GM21528 (cell line): ENCODE results near the gene SELENOI.
"Not testable (repeated sequence)": the region's sequence is repeated elsewhere in the genome, so short reads cannot be mapped to it uniquely, and the experiment has no call there.

Experiments
- ATAC-seq: cut with Tn5 transposase; IDR thresholded peaks from one replicate; pipeline ENCODE4 v1.9.1; 2021; ENCODE audit warnings: mild to moderate bottlenecking, moderate library complexity; ENCODE audit not compliant: unreplicated experiment, low FRiP score

The SELENOI gene

DNA sequence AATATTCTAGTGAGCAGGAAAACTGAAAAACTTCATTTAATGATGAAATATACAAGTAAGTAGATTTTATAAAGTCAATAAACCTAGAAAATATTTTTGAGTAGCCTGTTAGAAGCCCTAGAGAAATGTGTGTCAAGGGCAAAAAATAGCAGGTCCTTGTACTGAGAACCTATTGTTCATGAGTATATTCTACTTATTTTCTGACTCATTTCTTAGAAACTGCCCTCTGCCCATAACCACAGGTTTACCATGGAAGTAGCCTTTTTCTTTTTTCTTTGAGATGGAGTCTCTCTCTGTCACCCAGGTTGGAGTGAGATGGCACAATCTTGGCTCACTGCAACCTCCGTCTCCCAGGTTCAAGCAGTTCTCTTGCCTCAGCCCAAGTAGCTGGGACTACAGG lies 19.4 kb upstream of the SELENOI start:
- ATAC-seq, result no peak

DNA sequence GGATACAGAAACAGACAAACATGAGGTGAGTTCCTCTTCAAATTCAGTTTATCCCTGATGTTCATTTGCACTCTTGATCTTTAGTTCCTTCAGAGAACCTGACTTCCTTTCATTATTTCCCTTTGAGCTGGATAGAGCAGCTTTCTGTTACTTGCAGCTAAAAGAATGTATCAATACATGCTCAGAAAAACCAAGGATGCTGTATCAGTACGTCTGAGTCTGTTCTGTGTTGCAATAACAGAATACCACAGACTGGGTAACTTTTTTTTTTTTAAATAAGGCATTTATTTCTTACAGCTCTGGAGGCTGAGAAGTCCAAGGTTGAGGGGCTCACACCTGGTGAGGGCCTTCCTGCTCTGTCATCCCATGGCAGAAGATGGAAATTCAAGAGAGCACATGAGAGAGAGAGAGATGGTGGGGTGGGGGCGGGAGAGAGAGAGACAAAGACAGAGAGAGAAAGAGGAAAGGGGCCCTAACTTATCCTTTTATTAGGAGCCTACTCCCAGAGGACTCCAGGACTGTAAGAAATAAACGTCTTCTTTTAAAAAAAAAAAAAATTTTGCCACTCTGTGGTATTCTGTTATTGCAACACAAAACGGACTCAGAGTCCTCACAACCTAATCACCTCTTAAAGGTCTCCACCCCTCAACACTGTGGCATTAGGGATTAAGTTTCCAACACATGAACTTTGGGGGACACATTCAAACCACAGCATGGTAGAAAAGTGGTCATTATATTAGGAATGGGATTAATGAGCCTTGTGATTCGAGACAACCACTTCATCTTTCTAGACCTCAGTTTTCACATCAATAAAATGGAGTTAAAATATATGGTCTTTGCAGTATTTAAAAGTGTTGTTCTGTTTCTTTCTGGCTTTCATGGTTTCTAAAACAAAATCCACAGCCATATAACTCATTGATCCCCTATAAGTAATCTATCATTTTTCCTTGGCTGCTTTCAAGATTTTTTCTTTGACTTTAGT lies 18.4 kb upstream of the SELENOI start:
- no peak for ATAC-seq

GRCh38 chr2:26329083-26329482 lies 16.9 kb upstream of the SELENOI start:
- ATAC-seq, result not testable (repeated sequence)

DNA sequence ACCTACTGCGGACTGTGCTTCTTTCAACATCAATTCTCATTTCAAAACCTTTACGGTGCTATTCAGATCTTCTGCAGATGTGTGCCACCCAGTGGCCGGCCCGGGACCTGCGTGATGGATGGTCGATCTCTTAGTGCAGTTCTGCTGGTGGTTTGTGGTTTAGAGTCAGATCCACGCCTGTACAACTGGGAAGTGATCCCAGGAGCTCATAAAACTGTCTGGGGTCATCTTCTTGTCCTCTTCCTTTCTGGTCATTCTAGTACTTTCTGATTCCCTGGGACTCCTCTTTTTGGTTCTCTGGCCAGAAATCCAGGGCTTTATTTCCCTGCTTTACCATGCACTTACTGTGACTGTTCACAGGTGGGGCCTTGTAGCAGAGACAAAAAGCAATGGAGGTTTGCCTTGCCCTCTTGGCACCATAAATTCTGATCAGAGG lies 15.8 kb upstream of the SELENOI start:
- ATAC-seq, result peak; percentile 68

DNA sequence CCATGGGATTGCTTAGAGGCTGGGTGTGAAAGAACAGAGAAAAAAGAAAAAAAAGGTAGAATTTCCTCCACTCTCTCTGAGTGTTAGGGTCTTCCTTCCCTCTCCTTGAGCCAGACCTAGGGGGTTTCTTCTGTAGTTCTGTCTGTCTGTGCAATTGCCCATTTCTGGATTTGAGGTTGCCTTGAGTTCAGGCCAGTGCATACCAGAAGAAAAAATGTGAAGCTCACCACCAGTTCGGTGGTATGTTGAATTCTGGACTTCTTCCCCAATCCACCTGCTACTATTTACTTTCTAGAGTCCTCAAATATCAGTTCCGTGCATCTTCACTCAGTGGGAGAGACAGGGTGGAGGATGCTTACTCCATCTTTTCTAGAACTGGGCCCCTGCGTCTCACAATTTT lies 15.3 kb upstream of the SELENOI start:
- no peak for ATAC-seq

DNA sequence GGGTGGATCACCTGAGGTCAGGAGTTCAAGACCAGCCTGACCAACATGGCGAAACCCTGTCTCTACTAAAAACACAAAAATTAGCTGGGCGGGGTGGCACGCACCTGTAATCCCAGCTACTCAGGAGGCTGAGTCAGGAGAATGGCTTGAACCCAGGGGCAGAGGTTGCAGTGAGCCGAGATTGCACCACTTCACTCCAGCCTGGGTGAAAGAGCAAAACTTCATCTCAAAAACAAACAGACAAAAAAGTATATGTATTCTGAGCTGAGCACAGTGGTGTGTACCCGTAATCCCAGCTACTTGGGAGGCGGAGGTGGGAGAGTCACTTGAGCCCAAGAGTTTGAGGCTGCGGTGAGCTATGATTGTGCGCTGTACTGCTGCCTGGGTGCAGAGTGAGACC lies 14.6 kb upstream of the SELENOI start:
- ATAC-seq, result not testable (repeated sequence)

GRCh38 chr2:26333293-26333692 lies 12.7 kb upstream of the SELENOI start:
- no peak for ATAC-seq

DNA sequence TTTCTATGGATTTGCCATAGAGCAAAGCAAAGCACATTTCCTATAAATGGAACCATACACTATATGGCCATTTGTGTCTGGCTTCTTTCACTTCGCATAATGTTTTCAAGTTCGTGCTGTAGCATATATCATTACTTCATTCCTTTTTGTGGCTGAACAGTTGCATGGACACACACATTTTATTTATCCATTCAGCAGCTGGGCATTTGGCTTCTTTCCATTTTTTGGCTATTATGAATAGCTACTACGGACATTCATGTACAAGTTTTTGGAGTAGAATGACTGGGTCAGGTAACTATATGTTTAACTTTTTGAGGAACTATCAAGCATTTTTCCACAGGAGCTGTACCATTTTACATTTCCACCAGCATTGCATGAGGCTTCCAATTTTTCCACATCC lies 10.7 kb upstream of the SELENOI start:
- no peak for ATAC-seq

- ATAC-seq, result no peak
These were observed 9.2 kb upstream of the SELENOI start for GRCh38 chr2:26336719-26337118.

DNA sequence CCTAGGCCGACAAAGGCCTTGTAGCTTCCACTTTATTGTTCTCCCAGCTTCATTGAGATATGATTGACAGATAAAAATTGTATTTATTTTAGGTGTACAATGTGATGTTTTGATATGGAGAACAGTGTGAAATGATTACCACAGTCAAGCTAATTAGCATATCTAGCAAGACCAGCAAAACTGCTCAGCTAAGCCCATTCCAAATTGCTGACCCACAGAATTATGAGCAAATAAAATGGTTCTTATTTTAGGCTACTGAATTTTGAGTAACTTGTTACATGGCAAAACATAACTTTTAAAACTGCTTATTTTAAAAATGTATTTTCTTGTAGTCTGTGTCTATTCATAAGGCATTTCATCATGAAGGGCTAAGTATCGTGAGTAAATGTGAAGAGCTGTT lies 8.6 kb upstream of the SELENOI start:
- no peak for ATAC-seq

- no peak for ATAC-seq
These were observed 5.1 kb upstream of the SELENOI start for GRCh38 chr2:26340831-26341230.

- ATAC-seq, result no peak
These were observed 1.2 kb upstream of the SELENOI start for GRCh38 chr2:26344581-26345282.

DNA sequence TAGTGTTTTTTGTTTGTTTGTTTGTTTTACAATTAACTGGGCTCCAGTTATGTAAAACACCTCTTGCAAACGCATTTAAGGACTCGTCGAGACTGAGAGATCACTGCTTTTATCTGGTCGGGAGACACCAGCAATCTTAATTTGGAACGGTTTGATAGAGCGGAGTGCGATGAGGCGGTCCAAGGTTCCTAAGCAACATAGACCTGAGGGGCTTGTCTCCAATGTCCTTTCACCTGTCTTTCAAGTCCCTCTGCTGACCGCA lies 729 bp upstream of the SELENOI start:
- no peak for ATAC-seq

DNA sequence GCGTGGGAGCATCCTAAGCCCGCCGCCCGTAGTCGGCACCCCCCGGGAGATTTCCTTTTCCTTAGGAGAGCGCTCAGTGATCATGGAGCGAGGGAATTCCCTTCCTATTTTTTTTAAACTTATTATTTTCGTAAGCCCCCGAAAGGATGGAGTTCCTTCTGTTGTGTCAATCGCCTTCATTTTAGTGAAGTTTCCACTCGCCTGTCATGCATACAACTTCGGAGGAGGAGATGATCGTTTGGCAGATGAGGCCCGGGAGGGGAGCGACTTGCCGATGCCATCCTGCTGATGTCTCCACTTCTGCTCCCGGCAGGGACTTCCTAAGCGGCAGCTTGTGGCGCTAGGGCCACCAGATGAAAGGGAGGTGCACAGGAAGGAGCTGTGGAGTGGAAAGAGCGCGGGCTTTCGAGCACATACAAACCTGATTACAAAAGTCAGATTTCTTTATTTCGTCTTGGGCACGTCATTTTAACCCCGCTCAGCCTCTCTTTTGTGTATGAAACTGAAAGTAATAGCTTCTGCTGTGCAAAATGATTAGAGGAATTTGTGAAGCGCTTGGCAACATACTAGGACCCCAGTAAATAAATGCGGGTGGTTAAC lies 611 bp downstream of the SELENOI start, which contains the start of gene ADGRF3:
Gene ADGRF3, minus strand, starts transcription at position 336 of the 600 bp plus-strand sequence. CDS start 555 bp downstream, outside the sequence.
- ATAC-seq, result no peak

- ATAC-seq, result no peak
These were observed 1.4 kb downstream of the SELENOI start for GRCh38 chr2:26347286-26347865.

DNA sequence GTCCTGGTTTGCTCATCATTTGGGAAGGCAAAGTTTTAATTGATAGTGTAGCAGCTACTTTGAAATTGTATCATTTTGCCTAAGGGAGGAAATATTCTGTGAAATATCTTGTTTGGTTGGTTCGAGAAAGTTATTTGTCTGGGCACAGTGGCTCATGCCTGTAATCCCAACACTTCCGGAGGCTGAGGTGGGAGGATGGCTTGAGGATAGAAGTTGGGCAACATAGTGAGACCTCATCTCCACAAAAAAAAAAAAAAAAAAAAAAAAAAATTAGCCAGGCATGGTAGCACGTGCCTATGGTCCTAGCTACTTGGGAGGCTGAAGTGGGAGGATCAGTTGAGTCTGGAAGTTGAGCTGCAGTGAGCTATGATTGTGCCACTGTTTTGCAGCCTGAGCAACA lies 3.7 kb downstream of the SELENOI start:
- no peak for ATAC-seq

GRCh38 chr2:26351375-26352090 lies 5.6 kb downstream of the SELENOI start:
- ATAC-seq, result no peak

DNA sequence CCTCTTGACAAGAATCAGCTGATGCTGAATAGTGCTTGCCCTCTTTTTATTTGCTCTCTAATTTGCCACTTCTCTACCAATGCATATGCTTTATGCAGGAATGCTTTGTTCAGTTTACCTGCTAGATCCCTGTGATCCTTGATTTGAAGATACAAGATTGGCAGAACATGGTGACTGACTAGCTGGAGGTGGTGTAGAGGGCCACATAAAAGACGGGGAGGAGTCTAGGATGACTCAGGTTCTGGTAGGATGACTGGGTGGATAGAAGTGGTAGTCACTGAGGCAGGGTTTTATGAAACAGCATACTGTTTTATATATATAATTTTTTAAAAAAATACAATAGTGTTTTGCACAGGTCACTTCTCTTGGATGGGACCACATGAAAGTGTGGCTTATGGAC lies 6.9 kb downstream of the SELENOI start:
- no peak for ATAC-seq

DNA sequence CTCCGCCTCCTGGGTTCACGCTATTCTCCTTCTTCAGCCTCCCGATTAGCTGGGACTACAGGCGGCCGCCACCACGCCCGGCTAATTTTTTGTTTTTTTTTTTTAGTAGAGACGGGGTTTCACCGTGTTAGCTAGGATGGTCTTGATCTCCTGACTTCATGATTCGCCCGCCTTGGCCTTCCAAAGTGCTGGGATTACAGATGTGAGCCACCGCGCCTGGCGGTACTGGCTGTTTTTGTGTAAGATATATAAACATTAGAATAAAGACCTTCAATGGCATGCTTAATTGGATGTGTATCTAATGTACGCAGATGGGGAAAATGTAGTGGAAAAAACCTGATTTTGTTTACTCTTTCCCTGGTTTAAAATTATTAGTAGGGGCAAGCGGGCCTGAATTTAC lies 8.5 kb downstream of the SELENOI start:
- ATAC-seq, result not testable (repeated sequence)
